GM21390 (cell line): ENCODE data around the gene NUP210L.

Experiments
- ATAC-seq: cut with Tn5 transposase; IDR thresholded peaks from one replicate; pipeline ENCODE4 v1.9.1; 2021; ENCODE audit not compliant: unreplicated experiment

The NUP210L gene

DNA sequence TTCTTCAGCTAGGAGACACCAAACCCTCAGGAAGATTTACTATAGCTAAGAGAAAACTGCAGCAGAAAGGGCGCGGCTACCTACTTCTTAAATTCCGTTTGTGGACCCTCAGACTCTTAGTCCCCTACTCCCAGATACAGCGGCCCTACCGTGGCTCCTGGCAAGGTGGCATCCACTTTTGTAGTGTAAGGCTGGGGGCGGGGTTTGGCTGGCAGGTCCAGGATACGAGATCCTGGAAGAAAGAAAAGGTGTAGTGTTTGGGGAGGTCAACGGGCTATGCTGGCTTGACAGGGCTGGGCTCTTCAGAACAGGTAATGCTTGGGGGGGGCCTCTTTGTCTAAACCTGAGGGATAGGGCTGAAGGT, 186.9 kb downstream of the NUP210L start:
- no peak for ATAC-seq

DNA sequence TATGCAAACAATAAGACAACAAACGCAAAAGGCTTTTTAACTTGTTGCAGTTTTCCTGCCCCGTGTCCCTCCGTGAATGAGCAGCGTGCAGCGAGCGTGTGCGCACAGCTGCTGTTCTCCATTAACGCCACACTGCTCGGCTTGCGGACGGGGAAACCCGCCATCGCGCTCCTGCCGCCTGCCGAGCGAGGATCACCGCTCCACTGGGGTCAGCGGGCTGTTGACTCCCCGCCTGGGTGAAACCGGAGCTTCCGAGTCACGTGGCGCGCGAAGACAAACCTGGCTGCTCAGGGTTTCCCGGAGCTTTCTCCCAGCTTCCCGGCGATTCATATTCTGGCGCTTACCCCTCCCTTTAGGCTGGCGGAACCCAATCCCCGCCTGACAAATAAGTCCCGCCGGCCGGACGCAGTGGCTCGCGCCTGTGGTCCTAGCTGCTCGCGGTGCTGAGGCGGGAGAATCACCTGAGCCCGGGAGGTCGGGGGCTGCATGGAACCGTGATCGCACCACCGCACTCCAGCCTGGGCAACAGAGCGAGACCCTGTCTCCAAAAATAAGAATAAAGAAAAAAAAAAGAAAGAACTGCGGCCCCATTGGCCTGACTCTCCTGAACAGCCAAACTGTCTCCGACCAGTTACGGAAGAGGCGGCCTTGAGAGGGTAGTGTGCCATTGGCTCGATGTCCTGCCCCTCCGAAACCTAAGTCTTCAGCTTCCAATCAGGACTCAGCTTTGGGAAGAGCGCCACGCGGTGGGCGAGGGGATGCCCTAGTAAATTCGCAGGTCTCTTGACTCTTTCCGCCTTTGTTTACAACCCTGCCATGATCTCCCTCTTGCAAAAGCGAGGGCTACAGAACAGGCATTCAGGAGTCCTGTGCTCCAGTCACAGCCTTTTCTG, 187.5 kb downstream of the NUP210L start, which contains the start of gene CREB3L4:
TSS of gene CREB3L4 (plus strand) at position 796 of the 893 bp plus-strand sequence. CDS start 624 bp downstream, outside the sequence.
- peak; percentile 61 for ATAC-seq

DNA sequence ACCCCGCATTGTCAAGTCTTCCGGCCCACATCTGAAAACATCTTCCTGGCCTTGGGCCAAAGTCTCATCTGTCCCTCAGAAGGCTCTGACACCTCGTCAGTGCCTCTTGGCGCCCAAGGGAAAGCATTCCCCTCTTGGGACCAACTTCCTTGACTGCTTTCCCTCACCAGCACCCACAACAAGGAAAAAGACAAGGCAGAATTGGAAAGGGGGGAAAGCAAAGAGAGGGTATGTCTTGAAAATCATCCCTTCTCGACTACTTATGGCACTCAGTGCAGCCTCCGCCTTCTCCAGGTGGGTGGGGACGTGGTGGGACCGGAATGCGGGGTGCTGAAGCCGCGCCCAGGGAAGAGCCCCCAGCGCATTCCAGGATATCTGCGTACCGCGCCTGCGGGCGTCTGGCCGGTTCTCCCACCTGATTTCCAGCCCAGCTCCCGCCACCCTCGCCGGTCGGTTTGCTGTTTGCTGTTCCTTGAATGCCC, 191.0 kb downstream of the NUP210L start:
- ATAC-seq: no peak

DNA sequence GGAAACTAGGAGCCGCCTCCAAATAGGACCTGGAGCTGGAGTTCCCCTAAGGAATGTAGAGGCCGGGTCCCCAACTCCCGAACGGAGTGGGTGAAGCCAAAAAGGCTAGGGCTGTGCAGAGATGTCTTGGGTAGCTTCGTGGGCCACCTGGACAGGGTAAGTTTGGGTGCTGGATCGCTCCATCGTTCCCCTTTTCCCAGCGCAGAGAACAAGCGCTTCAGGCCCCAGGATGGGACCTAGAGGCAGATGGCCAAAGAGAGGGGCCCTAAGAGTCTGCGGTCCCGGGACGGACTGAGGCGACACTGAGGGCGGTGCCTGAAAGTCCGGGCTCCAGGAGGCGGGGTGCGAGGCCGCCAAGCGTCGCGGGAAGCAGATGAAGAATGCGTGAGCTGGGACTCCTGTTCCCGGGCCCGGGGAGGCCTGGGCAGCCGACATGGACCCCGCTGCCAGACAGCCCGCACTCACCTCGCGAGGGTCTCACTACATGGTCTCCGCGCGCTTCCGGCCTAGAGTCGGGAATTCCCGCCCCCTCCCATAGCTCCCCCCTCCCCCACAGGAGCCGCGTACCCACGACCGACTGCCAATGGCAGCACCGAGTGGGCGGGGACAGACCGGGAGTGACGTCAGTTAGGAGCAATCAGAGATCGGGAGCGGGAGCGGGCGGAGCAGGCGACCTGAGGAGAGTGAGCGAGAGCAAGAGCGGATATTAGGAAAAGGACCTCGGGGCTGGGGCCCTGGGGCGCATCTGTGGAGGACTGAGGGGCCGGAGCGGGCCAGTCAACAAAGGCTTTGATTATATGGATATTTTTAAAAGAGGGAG, 191.6 kb downstream of the NUP210L start, which contains the start of gene SLC39A1:
TSS of gene SLC39A1 (minus strand) at position 508 of the 820 bp plus-strand sequence. CDS start 822 bp downstream, outside the sequence.
- ATAC-seq: peak; percentile 43

DNA sequence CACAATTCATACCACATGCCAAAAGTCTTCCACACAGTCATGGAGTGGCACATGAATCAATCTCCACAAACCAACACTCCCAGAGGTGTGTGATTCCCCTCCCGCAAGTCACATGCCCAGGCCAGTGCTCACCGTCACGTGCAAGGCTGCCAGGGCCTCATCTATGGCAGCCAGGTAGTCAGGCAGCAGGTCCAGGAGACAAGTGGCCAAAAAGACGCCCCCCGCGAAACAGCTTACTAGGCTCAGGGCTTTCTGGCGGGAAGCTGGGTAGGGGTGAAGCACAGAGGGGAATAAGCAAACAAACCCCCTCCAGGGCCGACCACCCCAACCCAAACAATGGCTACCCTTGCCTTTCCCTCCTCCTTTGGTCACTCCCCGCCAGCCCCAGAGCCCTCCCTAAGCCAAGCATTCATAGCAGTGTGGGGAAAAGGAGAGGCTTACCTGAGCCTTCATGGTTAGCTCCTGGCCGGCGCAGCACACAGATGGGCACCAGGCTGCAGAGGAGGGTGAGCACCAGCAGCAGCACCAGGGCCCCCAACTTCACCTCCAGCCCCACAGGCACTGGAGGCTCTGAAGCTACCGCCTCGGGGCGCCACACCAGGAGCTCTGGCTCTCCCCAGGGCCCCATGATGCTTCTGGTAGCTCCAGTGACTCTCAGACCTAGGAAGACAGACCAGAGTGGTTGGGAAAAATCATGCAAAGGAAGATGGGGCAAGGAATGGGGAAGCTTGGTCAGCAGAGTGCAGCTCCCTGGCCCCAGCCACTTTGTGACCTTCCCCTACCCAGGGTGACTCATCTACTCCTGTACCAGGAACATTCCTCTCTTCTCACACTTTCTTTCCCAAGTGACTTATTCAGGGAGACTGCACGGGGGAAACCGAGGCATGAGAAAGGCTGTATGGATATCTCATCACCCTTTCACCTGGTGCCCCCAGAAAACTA, 192.5 kb downstream of the NUP210L start:
- ATAC-seq: no peak

DNA sequence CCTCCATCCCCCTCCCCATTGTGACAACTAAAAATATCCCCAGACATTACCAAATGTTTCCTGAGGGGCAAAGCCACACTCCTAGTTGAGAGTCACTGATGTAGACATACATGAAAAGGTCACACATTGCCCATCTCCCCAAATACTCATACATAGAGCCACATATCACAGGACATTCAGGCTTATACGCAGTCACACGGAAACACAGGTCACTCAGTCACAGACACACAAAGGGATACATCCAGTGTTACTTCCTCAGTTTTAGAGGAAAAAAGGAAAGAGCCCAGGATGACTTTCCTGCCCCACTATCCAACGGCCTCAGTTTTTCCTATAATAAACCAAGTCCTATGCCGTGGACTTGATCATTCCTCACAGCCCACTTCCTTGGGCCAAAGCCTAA, 193.5 kb downstream of the NUP210L start:
- no peak for ATAC-seq

DNA sequence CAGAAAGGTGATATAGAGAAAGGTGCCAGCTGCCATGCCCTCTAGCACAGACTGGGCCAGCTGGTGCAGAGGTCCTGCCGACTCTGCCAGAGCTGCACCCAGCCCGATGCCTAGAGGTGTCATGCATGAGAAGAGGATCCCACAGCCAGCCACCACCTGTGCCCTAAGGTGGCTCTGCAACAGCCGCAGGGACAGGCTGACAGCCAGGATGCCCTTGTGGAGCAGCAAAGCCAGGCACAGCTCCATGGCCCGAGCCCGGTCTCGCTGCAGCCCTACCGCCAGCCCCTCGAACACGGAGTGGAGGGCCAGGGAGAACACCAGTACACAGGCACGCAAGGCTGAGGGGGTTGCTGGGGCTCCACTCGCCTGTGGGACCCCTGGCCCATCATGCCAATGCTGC, 194.7 kb downstream of the NUP210L start:
- ATAC-seq: no peak

DNA sequence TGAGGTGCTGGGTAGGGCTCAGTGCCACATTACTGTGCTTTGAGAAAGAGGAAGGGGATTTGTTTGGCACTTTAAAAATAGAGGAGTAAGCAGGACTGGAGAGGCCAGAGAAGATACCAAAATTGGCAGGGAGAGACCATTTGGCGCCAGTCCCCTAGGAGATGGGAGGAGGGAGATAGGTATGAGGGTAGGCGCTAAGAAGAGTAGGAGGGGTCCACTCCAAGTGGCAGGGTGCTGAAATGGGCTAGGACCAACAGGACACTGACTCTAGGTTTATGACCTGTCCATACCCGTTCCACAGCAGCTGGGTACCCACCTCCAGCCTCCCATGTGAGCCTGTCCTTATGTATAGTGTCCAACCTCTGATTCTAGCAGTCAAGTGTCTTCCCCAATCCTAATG, 195.4 kb downstream of the NUP210L start:
- ATAC-seq: no peak

DNA sequence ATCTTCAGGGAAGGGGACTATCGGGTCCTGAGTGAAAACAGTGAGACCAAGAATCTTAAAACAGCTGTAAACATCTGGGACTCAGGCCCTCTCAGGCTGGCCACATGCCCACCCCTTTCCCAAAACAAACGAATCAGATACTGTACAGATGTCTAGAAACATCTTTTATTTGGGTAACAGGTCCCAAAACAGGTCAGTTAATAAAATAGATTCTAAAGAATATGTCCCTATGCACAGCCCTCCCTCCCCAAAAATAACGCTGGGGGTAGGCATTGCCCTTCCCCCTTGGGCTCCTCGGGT, 196.0 kb downstream of the NUP210L start:
- no peak for ATAC-seq

DNA sequence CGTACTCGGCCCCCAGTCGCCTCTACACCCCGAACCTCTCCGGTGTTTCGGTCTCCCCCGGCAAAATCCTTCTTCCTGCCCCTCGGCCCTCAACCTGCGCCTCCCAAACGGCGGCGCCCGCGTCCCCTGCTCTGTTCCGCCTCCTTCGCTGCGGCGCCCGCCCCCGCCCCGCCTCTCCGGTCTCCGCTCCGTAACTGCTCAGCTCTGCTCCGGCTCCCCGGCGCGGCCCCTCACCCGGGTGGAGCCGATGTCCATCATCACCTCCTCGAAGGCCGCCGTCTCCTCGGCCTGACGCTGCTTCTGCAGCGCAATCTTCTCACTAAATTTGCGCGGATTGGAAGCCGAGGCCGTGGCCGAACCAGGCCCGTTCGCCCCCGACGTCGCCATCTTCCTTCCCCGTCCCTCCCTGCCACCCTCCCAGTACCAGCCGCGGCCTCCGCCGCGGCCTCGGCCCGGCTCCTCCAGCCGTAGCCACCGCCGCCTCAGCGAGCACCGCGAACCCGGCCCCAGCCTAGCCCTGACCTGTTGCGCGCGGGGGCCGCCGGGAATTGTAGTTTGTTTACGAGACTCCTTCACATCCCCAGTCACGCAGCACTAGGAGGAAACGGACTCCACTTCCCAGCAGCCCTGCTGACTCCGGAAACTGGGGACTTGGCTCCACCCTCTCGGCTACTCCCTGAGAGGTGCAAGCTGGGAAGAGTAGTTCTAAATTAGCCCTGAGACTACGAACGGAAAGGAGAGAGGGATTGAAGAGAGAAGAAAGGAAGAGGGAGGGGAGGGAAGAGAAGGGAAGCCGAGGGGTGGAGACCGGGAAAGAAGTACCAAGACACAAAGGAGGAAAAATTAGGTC, 196.5 kb downstream of the NUP210L start, which contains the start of gene CRTC2:
TSS of gene CRTC2 (minus strand) at position 502 of the 850 bp plus-strand sequence. CDS start at position 387, 115 bp downstream.
- ATAC-seq: peak; percentile 75

DNA sequence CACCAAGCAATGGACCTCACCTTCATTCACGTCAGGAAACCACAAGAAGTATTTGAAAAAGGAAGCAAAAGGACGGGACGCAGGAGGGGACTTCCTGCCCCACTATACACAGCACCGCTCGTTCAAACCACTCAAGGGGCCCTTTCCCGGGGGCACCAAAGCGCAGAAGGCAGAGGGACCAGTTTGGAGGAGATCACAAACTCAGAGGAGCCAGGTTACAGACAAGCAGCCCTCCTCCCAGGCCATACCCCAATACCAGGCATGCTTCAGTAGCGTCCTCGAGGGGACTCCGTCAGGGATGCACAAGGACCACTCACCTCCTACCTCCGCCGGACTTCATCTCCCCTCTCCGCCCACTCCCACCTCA, 197.1 kb downstream of the NUP210L start:
- ATAC-seq: peak; percentile 22

DNA sequence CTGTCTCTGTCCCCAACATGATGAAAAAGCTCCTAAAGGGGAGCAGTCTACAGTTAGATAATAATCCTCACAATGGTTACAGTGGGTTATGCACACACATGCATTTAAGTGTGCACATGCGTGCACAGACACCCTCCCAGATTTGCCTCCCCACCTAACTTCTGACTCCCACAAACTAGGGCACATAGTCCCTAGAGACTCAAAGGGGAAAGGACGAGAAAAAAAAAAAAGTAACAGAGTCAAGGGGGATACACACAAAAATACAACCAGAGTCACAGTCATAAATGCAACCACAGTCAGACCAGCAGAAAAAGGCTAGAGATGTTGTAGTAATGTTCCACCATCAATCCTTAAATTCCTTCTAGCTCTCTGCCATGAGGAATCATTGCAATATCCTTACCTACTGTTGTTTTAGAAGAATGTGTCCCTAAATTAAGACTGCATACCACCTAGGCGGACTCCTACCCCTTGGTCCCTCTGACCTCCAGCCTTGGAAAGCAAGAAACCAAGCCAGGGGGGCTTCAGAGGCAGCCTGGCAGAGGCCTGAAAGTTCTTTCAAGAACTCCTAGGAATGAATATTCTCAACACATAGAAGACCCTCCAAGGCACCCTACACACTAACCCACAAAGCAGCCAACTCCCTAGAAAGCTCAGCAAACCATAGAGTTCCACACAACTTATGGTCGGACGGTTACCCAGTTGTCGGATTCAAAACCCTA, 197.7 kb downstream of the NUP210L start:
- ATAC-seq: no peak

DNA sequence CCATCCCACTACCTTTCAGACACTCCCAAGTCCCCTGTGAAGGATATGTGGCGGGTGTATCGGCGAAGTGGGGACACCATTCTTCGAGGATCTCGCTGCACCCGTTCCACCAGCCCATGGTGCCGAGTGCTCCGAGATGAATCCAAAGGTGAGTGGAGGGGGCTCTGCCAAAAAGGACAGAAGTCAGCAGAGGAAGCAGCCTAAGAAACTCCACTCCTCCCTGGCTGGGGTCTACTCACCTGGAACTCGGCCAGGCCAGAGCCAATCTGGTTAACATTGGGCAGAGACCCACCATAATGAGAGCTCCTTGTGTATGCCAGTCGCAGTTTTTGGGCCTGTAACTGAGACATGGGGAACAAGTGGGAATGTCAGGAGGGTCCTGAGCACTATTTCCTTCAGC, 200.0 kb downstream of the NUP210L start:
- ATAC-seq: no peak

DNA sequence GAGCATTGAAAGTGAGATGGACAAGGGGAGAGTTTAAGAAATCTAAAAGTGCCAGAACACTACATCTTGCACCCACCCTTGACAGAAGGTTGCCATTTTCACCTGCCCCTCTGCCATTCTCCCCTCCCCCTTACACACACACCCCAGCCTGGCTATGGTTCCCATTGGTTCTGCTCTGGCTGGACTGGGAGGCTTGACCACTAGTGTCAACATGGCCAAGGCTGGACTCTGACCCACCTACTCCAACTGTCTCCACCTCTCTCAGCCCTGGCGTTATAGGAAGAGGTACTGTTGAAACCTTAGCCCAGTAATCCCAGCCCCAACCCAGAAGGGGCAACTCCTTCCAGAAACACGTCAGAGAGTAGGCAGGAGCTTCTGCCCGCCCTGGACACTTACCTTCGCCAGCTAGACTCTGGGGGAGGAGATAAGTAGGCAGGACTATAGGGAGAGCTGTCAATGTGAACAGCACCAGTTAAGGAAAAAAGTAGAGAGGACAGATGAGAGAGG, 201.0 kb downstream of the NUP210L start:
- ATAC-seq: no peak

DNA sequence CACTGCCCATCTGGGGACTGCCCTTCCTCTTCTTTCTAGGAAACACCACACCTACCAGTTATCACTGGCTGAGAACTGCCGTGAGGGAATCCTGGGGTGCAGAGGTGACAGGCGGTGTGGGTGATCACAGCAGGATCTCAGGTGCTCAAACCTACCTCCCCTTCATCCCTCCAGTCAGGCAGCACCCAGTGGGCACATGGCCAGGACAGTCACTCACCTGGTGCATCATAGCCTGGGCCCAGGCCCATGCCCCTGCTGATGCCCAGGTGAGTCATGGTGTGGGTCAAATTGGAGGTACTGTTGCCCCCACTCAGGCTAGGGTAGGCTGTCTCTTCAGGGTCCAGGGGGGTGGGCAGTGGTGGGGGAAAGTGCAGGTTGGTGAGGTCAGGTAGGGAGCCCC, 203.1 kb downstream of the NUP210L start:
- ATAC-seq: no peak

DNA sequence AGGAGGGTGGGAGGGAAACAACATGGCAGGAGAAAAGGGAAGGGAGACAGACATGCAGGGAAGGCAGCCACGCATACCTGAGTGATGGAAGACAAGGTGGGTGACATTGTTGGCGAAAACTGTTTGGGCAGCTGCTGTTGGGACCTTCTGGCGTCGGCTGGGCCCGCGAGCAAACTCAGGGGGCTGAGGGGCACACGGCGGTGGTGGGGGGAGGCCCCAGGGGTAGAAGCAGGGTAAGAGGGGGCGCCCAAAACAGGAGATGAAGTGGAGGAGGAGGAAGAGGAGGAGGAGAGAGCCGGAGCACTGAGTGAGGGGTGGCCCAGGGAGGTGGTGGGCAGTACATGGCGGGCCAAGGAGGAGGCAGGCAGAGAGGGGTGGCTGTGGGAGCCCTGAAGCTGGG, 203.7 kb downstream of the NUP210L start:
- ATAC-seq: no peak

DNA sequence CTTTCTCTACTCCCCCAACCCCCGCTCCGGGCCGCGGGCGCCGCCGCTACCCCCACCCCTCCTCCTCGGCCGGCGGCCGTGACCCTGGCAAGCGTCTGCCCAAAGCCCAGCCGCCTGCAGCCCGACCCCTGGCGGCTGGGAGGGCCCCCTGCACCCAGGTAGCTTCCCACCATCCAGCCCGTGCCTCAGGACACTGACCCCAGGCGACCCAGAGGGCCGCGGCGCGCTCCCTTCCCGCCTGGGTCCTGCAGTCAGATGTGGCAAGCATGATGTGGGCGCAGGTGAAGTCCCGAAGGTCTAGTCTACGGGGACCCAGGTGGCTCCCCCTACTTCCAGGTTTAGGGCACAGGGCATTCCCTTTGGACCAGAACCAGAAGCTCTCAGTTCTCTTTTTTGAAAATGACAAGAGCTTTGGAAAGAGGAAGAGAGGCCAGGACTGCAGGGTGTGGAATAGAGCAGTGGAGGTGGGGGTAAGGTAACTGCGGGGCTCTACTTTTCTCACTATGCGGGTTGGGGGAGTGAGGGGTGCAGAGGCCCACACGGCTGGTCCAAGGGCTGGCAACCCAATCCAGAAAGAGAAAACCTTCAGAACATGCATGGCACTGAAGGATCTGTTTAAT, 208.1 kb downstream of the NUP210L start, which contains the start of gene DENND4B:
TSS of gene DENND4B (minus strand) at position 97 of the 620 bp plus-strand sequence. CDS start 2,344 bp downstream, outside the sequence.
- ATAC-seq: peak; percentile 66
